HK-2 (cell line): ENCODE data around the gene SDSL.

Source experiments
- DNase-seq: peaks from one replicate; pipeline ENCODE4 v3.0.0-alpha.2; 2018; ENCODE audit not compliant: unreplicated experiment

The SDSL gene

GRCh38 chr12:113420996-113421595 is 1.1 kb upstream of the SDSL start:
- DNase-seq = no peak

GRCh38 chr12:113422886-113423669 is 898 bp downstream of the SDSL start:
- no peak for DNase-seq

- DNase-seq = no peak
Observed at GRCh38 chr12:113424456-113424855, 2.3 kb downstream of the SDSL start.

- DNase-seq = peak; percentile 72
Observed at GRCh38 chr12:113424915-113425823, 3.0 kb downstream of the SDSL start.

- DNase-seq = no peak
Observed at GRCh38 chr12:113425960-113426453, 3.8 kb downstream of the SDSL start.

GRCh38 chr12:113427882-113428281 is 5.7 kb downstream of the SDSL start:
- DNase-seq = no peak

- no peak for DNase-seq
Observed at GRCh38 chr12:113428482-113428881, 6.3 kb downstream of the SDSL start.

GRCh38 chr12:113432986-113433385 is 10.8 kb downstream of the SDSL start:
- DNase-seq = no peak

- no peak for DNase-seq
Observed at GRCh38 chr12:113435367-113435766, 13.2 kb downstream of the SDSL start.

GRCh38 chr12:113436586-113436985 is 14.4 kb downstream of the SDSL start:
- DNase-seq = no peak

GRCh38 chr12:113436993-113437728 is 15.0 kb downstream of the SDSL start:
- no peak for DNase-seq

- no peak for DNase-seq
Observed at GRCh38 chr12:113437729-113438100, 15.5 kb downstream of the SDSL start.

- no peak for DNase-seq
Observed at GRCh38 chr12:113438523-113439300, 16.5 kb downstream of the SDSL start.

- DNase-seq = no peak
Observed at GRCh38 chr12:113439301-113439597, 17.1 kb downstream of the SDSL start.

- DNase-seq = no peak
Observed at GRCh38 chr12:113439606-113440030, 17.4 kb downstream of the SDSL start.

- DNase-seq = no peak
Observed at GRCh38 chr12:113440336-113440735, 18.2 kb downstream of the SDSL start.

GRCh38 chr12:113440947-113441782 is 19.0 kb downstream of the SDSL start:
- no peak for DNase-seq

GRCh38 chr12:113443030-113443539 is 20.9 kb downstream of the SDSL start:
- DNase-seq = no peak

GRCh38 chr12:113445544-113446171 is 23.5 kb downstream of the SDSL start:
- no peak for DNase-seq
